ENCODE results near the gene NTN5. TPM values are rescaled to one million over a fixed set of nuclear protein-coding genes. Genes with fewer than 3 reads are reported as not detected.

NTN5 gene
- total and polyA plus RNA-seq, 9 of the 15 experiments (the other 6 are each of a cell fraction or from before 2014, with no cell fraction given): not detected

DNA sequence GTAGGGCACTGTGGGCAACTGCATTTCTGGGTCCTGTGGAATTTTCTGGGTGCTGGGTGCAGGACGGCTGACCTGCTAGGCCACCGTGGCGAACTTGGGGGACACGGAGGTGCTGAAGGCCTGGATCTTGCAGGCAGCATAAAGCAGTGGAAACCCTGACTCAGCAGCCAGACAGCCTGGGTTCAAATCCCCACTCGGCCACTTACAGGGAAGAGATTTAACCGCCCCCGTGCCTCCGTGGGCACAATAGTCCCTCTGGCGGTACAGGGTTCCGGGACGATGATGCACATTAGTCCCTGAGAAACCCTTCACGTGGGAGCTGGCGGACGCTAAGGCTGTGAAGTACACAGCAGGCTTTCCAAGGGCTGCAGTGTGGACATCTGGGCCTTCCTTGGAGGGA is 60.9 kb downstream of the NTN5 start:
- FAIRE-seq: no peak
- Histone ChIP-seq H3K27me3 (ENCODE audit: control insufficient read depth in 2 of 2, insufficient read depth in 2 of 2, low read length in 2 of 2) (no peaks in the 10 kb centered on the region), H4K20me1 (replicated peaks; ENCODE audit: control insufficient read depth, insufficient read depth, low read length) (peaks cover 21% of the 10 kb centered on the region), H3K9me1 (ENCODE audit: control insufficient read depth, insufficient read depth, low read length) (peaks cover under 1% of the 10 kb centered on the region), H3K4me1 (replicated peaks in 1 of 2; ENCODE audit: control insufficient read depth in 2 of 2, insufficient read depth in 2 of 2, low read length in 2 of 2) (peaks cover 12 to 60% of the 10 kb centered on the region in 2 experiments; a peak in 4 of 5 replicates), H3K79me2 (ENCODE audit: control insufficient read depth, insufficient read depth, low read length) (peaks cover 13% of the 10 kb centered on the region), H2AFZ (ENCODE audit: low read depth, low read length) (no peak overlapping the region), H3K4me3 (no peak overlapping the region), H3K9me3 (replicated peaks; ENCODE audit: control insufficient read depth, insufficient read depth, low read depth, low read length) (no peaks in the 10 kb centered on the region), H3K36me3 (ENCODE audit: control insufficient read depth, insufficient read depth, low read length) (peaks cover 22% of the 10 kb centered on the region; the same call in 2 of the 3 replicates), H3K4me2 (ENCODE audit: insufficient read depth, low read length) (no peak overlapping the region), H3K27ac (ENCODE audit: extremely low read depth, low read depth, low read length) (no peak overlapping the region), H3K9ac (ENCODE audit: insufficient read depth in 1 of 2, low read depth in 2 of 2, low read length in 2 of 2) (0 out of 4 replicates have a peak overlapping the region, but pooled peaks of 1 of the 2 experiments have one; percentile 14)
- intact Hi-C loops (cut with micrococcal nuclease): no loop called here
- in situ Hi-C loops (cut with MboI): no loop called here
- DNase-seq (ENCODE audit: extremely low read depth in 1 of 4, low spot score in 3 of 4): no peak
- CTCF ChIA-PET (ENCODE audit: low intra/inter-chr PET ratio): no interaction called here
- WGBS (ENCODE audit: insufficient coverage, low coverage, missing lambda C conversion rate): 50% methylated on average over 14 of the region's 14 CpGs
- ATAC-seq: no peak
- TF ChIP-seq ZNF316 (IDR thresholded peaks at IDR 0.05) (peak; percentile 78), MAFG (tag; conservative IDR thresholded peaks at IDR 0.05) (0 out of 2 replicates have a peak, but pooled peaks have one; percentile 26), KLF13 (tag; IDR thresholded peaks at IDR 0.05; ENCODE audit: borderline replicate concordance, low read depth) (no peak), PHB (CRISPR knock-in tag; IDR thresholded peaks at IDR 0.05) (no peak), C11orf30 (IDR thresholded peaks at IDR 0.05; ENCODE audit: low read depth) (peak; percentile 57; the same call in 1 of the 2 replicates), ZNF174 (CRISPR knock-in tag; IDR thresholded peaks at IDR 0.05) (no peak)
- TF ChIP-seq, protein P1, sequence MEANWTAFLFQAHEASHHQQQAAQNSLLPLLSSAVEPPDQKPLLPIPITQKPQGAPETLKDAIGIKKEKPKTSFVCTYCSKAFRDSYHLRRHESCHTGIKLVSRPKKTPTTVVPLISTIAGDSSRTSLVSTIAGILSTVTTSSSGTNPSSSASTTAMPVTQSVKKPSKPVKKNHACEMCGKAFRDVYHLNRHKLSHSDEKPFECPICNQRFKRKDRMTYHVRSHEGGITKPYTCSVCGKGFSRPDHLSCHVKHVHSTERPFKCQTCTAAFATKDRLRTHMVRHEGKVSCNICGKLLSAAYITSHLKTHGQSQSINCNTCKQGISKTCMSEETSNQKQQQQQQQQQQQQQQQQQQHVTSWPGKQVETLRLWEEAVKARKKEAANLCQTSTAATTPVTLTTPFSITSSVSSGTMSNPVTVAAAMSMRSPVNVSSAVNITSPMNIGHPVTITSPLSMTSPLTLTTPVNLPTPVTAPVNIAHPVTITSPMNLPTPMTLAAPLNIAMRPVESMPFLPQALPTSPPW (CRISPR knock-in tag; IDR thresholded peaks at IDR 0.05): no peak
- TF ChIP-seq, protein P2, sequence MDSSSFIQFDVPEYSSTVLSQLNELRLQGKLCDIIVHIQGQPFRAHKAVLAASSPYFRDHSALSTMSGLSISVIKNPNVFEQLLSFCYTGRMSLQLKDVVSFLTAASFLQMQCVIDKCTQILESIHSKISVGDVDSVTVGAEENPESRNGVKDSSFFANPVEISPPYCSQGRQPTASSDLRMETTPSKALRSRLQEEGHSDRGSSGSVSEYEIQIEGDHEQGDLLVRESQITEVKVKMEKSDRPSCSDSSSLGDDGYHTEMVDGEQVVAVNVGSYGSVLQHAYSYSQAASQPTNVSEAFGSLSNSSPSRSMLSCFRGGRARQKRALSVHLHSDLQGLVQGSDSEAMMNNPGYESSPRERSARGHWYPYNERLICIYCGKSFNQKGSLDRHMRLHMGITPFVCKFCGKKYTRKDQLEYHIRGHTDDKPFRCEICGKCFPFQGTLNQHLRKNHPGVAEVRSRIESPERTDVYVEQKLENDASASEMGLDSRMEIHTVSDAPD (CRISPR knock-in tag; IDR thresholded peaks at IDR 0.05): no peak
- BruUV-seq (replicated peaks): no TSS peak
- POLR2A ChIA-PET: interaction anchor here (0.6 to 1.3 kb wide), 3 partner anchors 12 to 37 kb away, joined by 3 to 4 read pairs (median 3); no protein-coding TSS in a partner anchor

Other genes starting within 250 kb of the NTN5 start
Only the 7 nearest of the 23 such genes appear.
- gene FAM83E, start 57.9 kb downstream of the NTN5 start, total RNA-seq (2014; rRNA removed): 0.82 TPM in 1 of 2 replicates, not detected in the other
- gene FAM83E, start 57.9 kb downstream of the NTN5 start, total RNA-seq (2014; rRNA removed; fragmentation: Illumina TruSeq; extraction: Trizol): 0.29 TPM in 1 of 2 replicates, not detected in the other
- 0.45 and 0.87 TPM in 2 replicates for gene FAM83E, start 57.9 kb downstream of the NTN5 start, total RNA-seq (2015; rRNA removed; fragmentation: Illumina TruSeq; extraction: Trizol)
- 0.71 and 1.3 TPM in 2 replicates for gene FAM83E, start 57.9 kb downstream of the NTN5 start, total RNA-seq (2021)
- 0.15 TPM in 2 replicates for gene FAM83E, start 57.9 kb downstream of the NTN5 start, polyA plus RNA-seq (2011; rRNA removed)
- not detected in 2 replicates for gene FAM83E, start 57.9 kb downstream of the NTN5 start, polyA plus RNA-seq (2014; fragmentation: Illumina TruSeq; extraction: Trizol)
- gene FAM83E, start 57.9 kb downstream of the NTN5 start, polyA plus RNA-seq (2014; fragmentation: Nextera tagmentation; extraction: Ambion mirVana): not detected
- gene FAM83E, start 57.9 kb downstream of the NTN5 start, polyA plus RNA-seq (2014; rRNA removed): 0.04 and 0.19 TPM in 2 replicates
- gene RPL18, start 53.8 kb downstream of the NTN5 start, total RNA-seq (2014; rRNA removed): 2,565 and 3,619 TPM in 2 replicates
- 1,358 and 1,367 TPM in 2 replicates for gene RPL18, start 53.8 kb downstream of the NTN5 start, total RNA-seq (2014; rRNA removed; fragmentation: Illumina TruSeq; extraction: Trizol)
- 2,022 and 2,084 TPM in 2 replicates for gene RPL18, start 53.8 kb downstream of the NTN5 start, total RNA-seq (2015; rRNA removed; fragmentation: Illumina TruSeq; extraction: Trizol)
- 2,028 and 2,113 TPM in 2 replicates for gene RPL18, start 53.8 kb downstream of the NTN5 start, total RNA-seq (2021)
- 1,530 and 1,971 TPM in 2 replicates for gene RPL18, start 53.8 kb downstream of the NTN5 start, polyA plus RNA-seq (2011; rRNA removed)
- gene RPL18, start 53.8 kb downstream of the NTN5 start, polyA plus RNA-seq (2014; fragmentation: Illumina TruSeq; extraction: Trizol): 1,653 and 2,262 TPM in 2 replicates
- 100 to 1,000 TPM; 312 to 402 TPM for gene RPL18, start 53.8 kb downstream of the NTN5 start, polyA plus RNA-seq (2014; fragmentation: Nextera tagmentation; extraction: Ambion mirVana)
- 2,460 and 2,635 TPM in 2 replicates for gene RPL18, start 53.8 kb downstream of the NTN5 start, polyA plus RNA-seq (2014; rRNA removed)
- 4.0 and 8.2 TPM in 2 replicates for gene SPHK2, start 53.5 kb downstream of the NTN5 start, total RNA-seq (2014; rRNA removed)
- 2.1 and 2.9 TPM in 2 replicates for gene SPHK2, start 53.5 kb downstream of the NTN5 start, total RNA-seq (2014; rRNA removed; fragmentation: Illumina TruSeq; extraction: Trizol)
- 5.4 and 5.5 TPM in 2 replicates for gene SPHK2, start 53.5 kb downstream of the NTN5 start, total RNA-seq (2015; rRNA removed; fragmentation: Illumina TruSeq; extraction: Trizol)
- gene SPHK2, start 53.5 kb downstream of the NTN5 start, total RNA-seq (2021): 13.9 and 15.2 TPM in 2 replicates
- 2.0 and 3.5 TPM in 2 replicates for gene SPHK2, start 53.5 kb downstream of the NTN5 start, polyA plus RNA-seq (2011; rRNA removed)
- gene SPHK2, start 53.5 kb downstream of the NTN5 start, polyA plus RNA-seq (2014; fragmentation: Illumina TruSeq; extraction: Trizol): 2.6 and 6.4 TPM in 2 replicates
- under 1 TPM; 0.10 to 0.17 TPM for gene SPHK2, start 53.5 kb downstream of the NTN5 start, polyA plus RNA-seq (2014; fragmentation: Nextera tagmentation; extraction: Ambion mirVana)
- gene SPHK2, start 53.5 kb downstream of the NTN5 start, polyA plus RNA-seq (2014; rRNA removed): 9.0 and 10.8 TPM in 2 replicates
- 3.6 and 5.0 TPM in 2 replicates for gene DBP, start 35.6 kb downstream of the NTN5 start, total RNA-seq (2014; rRNA removed)
- 0.96 and 1.1 TPM in 2 replicates for gene DBP, start 35.6 kb downstream of the NTN5 start, total RNA-seq (2014; rRNA removed; fragmentation: Illumina TruSeq; extraction: Trizol)
- 3.7 and 3.9 TPM in 2 replicates for gene DBP, start 35.6 kb downstream of the NTN5 start, total RNA-seq (2015; rRNA removed; fragmentation: Illumina TruSeq; extraction: Trizol)
- 2.6 and 5.5 TPM in 2 replicates for gene DBP, start 35.6 kb downstream of the NTN5 start, total RNA-seq (2021)
- 0.45 and 1.1 TPM in 2 replicates for gene DBP, start 35.6 kb downstream of the NTN5 start, polyA plus RNA-seq (2011; rRNA removed)
- 1.8 and 2.1 TPM in 2 replicates for gene DBP, start 35.6 kb downstream of the NTN5 start, polyA plus RNA-seq (2014; fragmentation: Illumina TruSeq; extraction: Trizol)
- gene DBP, start 35.6 kb downstream of the NTN5 start, polyA plus RNA-seq (2014; fragmentation: Nextera tagmentation; extraction: Ambion mirVana): under 1 TPM; 0.25 to 0.64 TPM
- gene DBP, start 35.6 kb downstream of the NTN5 start, polyA plus RNA-seq (2014; rRNA removed): 1.6 and 3.8 TPM in 2 replicates
- 19.9 and 37.7 TPM in 2 replicates for gene CA11, start 26.8 kb downstream of the NTN5 start, total RNA-seq (2014; rRNA removed)
- gene CA11, start 26.8 kb downstream of the NTN5 start, total RNA-seq (2014; rRNA removed; fragmentation: Illumina TruSeq; extraction: Trizol): 2.4 and 2.9 TPM in 2 replicates
- gene CA11, start 26.8 kb downstream of the NTN5 start, total RNA-seq (2015; rRNA removed; fragmentation: Illumina TruSeq; extraction: Trizol): 7.5 and 8.3 TPM in 2 replicates
- 14.8 and 16.2 TPM in 2 replicates for gene CA11, start 26.8 kb downstream of the NTN5 start, total RNA-seq (2021)
- gene CA11, start 26.8 kb downstream of the NTN5 start, polyA plus RNA-seq (2011; rRNA removed): 4.1 and 8.1 TPM in 2 replicates
- gene CA11, start 26.8 kb downstream of the NTN5 start, polyA plus RNA-seq (2014; fragmentation: Illumina TruSeq; extraction: Trizol): 12.7 and 22.5 TPM in 2 replicates
- 10 to 100 TPM in 1 of 2 experiments, 1 to 10 TPM in 1; 6.3 to 11.5 TPM for gene CA11, start 26.8 kb downstream of the NTN5 start, polyA plus RNA-seq (2014; fragmentation: Nextera tagmentation; extraction: Ambion mirVana)
- gene CA11, start 26.8 kb downstream of the NTN5 start, polyA plus RNA-seq (2014; rRNA removed): 8.2 and 19.3 TPM in 2 replicates
- gene FUT2, start 23.0 kb upstream of the NTN5 start, total RNA-seq (2014; rRNA removed): not detected in 2 replicates
- not detected in 2 replicates for gene FUT2, start 23.0 kb upstream of the NTN5 start, total RNA-seq (2014; rRNA removed; fragmentation: Illumina TruSeq; extraction: Trizol)
- gene FUT2, start 23.0 kb upstream of the NTN5 start, total RNA-seq (2015; rRNA removed; fragmentation: Illumina TruSeq; extraction: Trizol): not detected in 2 replicates
- gene FUT2, start 23.0 kb upstream of the NTN5 start, total RNA-seq (2021): not detected in 2 replicates
- not detected in 2 replicates for gene FUT2, start 23.0 kb upstream of the NTN5 start, polyA plus RNA-seq (2011; rRNA removed)
- gene FUT2, start 23.0 kb upstream of the NTN5 start, polyA plus RNA-seq (2014; fragmentation: Illumina TruSeq; extraction: Trizol): not detected in 2 replicates
- under 1 TPM; 0.03 to 0.04 TPM for gene FUT2, start 23.0 kb upstream of the NTN5 start, polyA plus RNA-seq (2014; fragmentation: Nextera tagmentation; extraction: Ambion mirVana)
- not detected in 2 replicates for gene FUT2, start 23.0 kb upstream of the NTN5 start, polyA plus RNA-seq (2014; rRNA removed)
- 0.27 and 0.45 TPM in 2 replicates for gene MAMSTR, start 46.7 kb upstream of the NTN5 start, total RNA-seq (2014; rRNA removed)
- gene MAMSTR, start 46.7 kb upstream of the NTN5 start, total RNA-seq (2014; rRNA removed; fragmentation: Illumina TruSeq; extraction: Trizol): 0.22 and 0.29 TPM in 2 replicates
- 0.49 and 0.51 TPM in 2 replicates for gene MAMSTR, start 46.7 kb upstream of the NTN5 start, total RNA-seq (2015; rRNA removed; fragmentation: Illumina TruSeq; extraction: Trizol)
- gene MAMSTR, start 46.7 kb upstream of the NTN5 start, total RNA-seq (2021): 1.00 and 1.3 TPM in 2 replicates
- gene MAMSTR, start 46.7 kb upstream of the NTN5 start, polyA plus RNA-seq (2011; rRNA removed): 0.27 and 0.29 TPM in 2 replicates
- 0.55 and 0.73 TPM in 2 replicates for gene MAMSTR, start 46.7 kb upstream of the NTN5 start, polyA plus RNA-seq (2014; fragmentation: Illumina TruSeq; extraction: Trizol)
- gene MAMSTR, start 46.7 kb upstream of the NTN5 start, polyA plus RNA-seq (2014; fragmentation: Nextera tagmentation; extraction: Ambion mirVana): under 1 TPM in 1 of 2 experiments, not detected in 1; 0.08 TPM
- gene MAMSTR, start 46.7 kb upstream of the NTN5 start, polyA plus RNA-seq (2014; rRNA removed): 0.84 and 0.91 TPM in 2 replicates